GM18868 (cell line): ENCODE measurements around the gene MADCAM1.

Experiments
- ATAC-seq: cut with Tn5 transposase; IDR thresholded peaks from one replicate; pipeline ENCODE4 v1.9.1; 2021; ENCODE audit warnings: mild to moderate bottlenecking, moderate library complexity; ENCODE audit not compliant: unreplicated experiment

MADCAM1 gene

GRCh38 chr19:531009-531752, 34.9 kb downstream of the MADCAM1 start:
- ATAC-seq: peak; percentile 69

- no peak for ATAC-seq
These were observed 35.7 kb downstream of the MADCAM1 start, which contains the start of gene CDC34 for GRCh38 chr19:531753-532560. Gene CDC34 (plus strand): TSS chr19:531760. CDS start chr19:531932, 172 bp downstream.

- ATAC-seq: no peak
These were observed 36.5 kb downstream of the MADCAM1 start for GRCh38 chr19:532561-533363.

- no peak for ATAC-seq
These were observed 37.2 kb downstream of the MADCAM1 start for GRCh38 chr19:533364-534058.

- no peak for ATAC-seq
These were observed 37.8 kb downstream of the MADCAM1 start for GRCh38 chr19:534088-534487.

- no peak for ATAC-seq
These were observed 38.9 kb downstream of the MADCAM1 start for GRCh38 chr19:535017-535835.

- no peak for ATAC-seq
These were observed 40.0 kb downstream of the MADCAM1 start for GRCh38 chr19:536031-536880.

GRCh38 chr19:536881-537404, 40.7 kb downstream of the MADCAM1 start:
- ATAC-seq: no peak

GRCh38 chr19:538641-539428, 42.5 kb downstream of the MADCAM1 start:
- ATAC-seq: no peak

GRCh38 chr19:539429-540030, 43.2 kb downstream of the MADCAM1 start:
- ATAC-seq: no peak

- no peak for ATAC-seq
These were observed 44.8 kb downstream of the MADCAM1 start for GRCh38 chr19:540867-541637.

GRCh38 chr19:541699-542098, 45.4 kb downstream of the MADCAM1 start:
- no peak for ATAC-seq

- no peak for ATAC-seq
These were observed 46.0 kb downstream of the MADCAM1 start for GRCh38 chr19:542173-542866.

GRCh38 chr19:543910-544608, 47.8 kb downstream of the MADCAM1 start, which contains the start of gene GZMM:
Gene GZMM (plus strand): TSS chr19:544053. CDS start chr19:544072, 19 bp downstream.
- ATAC-seq: no peak

- ATAC-seq: no peak
These were observed 50.8 kb downstream of the MADCAM1 start for GRCh38 chr19:547117-547516.
